Suppressor macrophage treated with lipopolysaccharide for 4 hours (primary cell): ENCODE measurements around the gene DET1.
"Not testable (repeated sequence)": the region's sequence is repeated elsewhere in the genome, so short reads cannot be mapped to it uniquely, and the experiment has no call there.

Experiments used
- DNase-seq: peaks from one replicate; pipeline ENCODE4 v3.0.0-alpha.2; 2020

DET1 gene

GRCh38 chr15:88491158-88491557 lies 55.3 kb downstream of the DET1 start:
- DNase-seq: no peak

DNA sequence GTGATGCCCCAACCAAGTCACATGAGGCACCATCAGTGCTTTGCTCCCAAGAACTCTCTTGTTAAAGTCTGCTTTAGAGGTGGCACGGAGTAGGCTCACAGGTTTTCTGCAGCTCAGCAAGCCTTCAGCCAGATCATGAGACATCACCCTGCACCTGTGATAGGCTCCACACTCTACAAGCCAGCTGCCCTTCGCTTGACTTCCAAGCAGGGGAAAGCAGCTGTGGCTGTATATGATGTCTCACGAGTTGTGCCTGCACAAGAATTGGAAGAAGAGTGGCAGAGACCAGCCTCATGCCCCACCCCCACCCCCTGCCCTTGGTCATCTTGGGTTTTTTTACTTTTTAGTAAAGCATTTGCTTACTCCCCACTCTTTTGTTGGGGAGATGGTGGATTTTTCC lies 56.4 kb downstream of the DET1 start:
- no peak for DNase-seq

- no peak for DNase-seq
Measured at GRCh38 chr15:88489321-88489720, 57.2 kb downstream of the DET1 start.

- no peak for DNase-seq
Measured at GRCh38 chr15:88487796-88488523, 58.5 kb downstream of the DET1 start.

- no peak for DNase-seq
Measured at GRCh38 chr15:88487178-88487795, 59.2 kb downstream of the DET1 start.

- no peak for DNase-seq
Measured at GRCh38 chr15:88484682-88485331, 61.7 kb downstream of the DET1 start.

- no peak for DNase-seq
Measured at GRCh38 chr15:88482263-88482662, 64.2 kb downstream of the DET1 start.

DNA sequence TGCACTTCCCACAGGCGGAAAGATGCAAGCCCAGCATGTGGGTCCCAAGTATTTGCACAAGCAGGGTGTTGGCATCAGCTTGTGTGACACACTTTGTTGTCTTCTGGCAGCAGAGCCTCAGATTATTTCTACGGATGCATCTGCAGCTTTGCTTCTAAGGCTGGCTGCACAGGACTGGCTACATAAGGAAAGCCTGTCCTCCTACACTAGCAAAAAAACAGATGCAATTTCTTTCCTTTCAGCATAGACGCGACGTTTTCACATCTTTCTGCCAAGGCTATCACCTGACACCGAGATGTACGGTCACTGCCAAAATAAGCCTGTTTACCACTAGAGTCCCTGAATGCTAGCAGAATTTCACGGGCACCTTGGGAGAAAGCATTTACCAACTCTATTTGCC lies 65.5 kb downstream of the DET1 start:
- DNase-seq: no peak

- no peak for DNase-seq
Measured at GRCh38 chr15:88479169-88479568, 67.3 kb downstream of the DET1 start.

GRCh38 chr15:88477904-88478303 lies 68.6 kb downstream of the DET1 start:
- no peak for DNase-seq

DNA sequence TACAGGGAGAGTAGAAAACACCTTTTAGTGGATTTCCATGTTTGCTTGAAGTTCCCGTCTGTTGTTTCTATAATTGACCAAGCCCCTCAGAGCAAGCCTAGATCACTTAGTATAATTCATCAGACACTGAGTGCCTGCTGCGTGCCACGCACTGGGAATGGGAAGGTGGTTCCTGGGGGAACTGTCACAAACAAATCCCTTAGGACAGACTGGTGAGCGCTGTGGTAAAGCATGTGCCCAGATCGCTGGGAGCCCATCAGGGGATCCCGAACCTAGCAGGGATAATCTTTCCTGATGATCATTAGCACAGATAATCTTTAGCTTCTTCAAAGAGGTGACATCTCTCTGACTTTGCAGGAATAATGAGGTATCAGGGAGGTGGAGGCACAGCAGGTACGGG lies 69.4 kb downstream of the DET1 start:
- DNase-seq: no peak

DNA sequence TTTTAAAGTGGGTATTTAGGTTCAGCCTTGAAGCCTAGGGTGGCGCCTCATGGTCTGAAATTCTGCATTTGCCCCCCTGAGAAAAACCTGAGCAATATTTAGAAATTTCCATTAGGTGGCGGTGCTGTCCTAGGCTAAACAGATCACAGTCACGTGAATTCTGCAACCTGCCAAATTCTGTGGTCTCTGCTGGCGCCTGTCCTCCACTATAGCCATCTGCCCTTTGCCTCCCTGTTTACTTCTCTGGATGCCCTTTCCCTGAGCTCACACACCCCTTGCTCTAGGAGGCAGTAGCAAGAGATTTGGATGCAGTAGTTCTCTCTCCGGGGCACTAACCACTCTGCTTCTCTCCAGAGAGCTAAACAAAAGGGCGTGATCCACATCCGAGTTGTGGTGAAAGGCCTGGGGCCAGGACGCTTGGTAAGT lies 69.8 kb downstream of the DET1 start:
- DNase-seq: no peak

DNA sequence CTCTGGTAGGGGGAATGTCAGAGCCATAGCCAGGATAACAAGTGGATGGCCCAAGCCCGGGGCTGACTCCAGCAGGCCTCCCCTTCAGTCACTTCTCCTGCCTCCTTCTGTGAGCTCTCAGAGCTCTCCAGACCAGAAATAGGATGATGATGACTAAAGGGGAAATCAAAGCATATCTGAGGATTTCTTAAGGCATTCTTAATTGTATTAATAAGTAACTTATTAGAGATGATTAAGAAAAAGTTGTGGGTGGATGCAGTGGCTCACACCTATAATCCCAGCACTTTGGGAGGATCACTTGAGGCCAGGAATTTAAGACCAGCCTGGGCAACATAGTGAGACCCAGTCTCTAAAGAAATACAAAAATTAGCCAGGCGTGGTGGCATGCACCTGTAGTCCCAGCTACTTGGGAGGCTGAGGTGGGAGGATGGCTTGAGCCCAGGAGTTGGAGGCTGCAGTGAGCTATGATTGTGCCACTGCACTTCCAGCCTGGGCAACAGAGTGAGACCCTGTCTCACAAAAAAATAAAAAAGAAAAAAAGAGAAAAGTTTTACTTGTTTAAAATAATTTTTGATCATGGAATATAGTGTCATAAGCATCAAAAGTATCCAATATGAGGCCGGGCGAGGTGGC lies 72.7 kb downstream of the DET1 start:
- DNase-seq: not testable (repeated sequence)

DNA sequence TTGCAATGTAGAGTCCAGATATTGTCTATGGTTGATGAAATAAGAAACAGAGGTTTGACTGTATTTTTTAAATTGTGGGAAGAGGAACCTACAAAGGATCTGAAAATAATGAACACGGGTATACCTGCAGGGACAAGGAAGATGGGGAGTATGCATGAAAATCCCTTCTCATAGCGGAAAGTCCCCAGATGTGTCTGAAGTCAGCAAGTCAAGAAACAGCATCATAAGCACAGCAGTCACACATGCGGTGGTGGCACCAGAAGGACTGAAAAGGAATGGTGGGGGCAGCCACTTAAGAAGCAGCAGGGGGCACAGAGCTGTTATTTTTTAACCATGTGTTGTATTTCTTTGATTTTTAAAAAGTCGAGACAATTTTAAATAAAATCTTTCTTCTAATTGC lies 74.3 kb downstream of the DET1 start:
- no peak for DNase-seq

DNA sequence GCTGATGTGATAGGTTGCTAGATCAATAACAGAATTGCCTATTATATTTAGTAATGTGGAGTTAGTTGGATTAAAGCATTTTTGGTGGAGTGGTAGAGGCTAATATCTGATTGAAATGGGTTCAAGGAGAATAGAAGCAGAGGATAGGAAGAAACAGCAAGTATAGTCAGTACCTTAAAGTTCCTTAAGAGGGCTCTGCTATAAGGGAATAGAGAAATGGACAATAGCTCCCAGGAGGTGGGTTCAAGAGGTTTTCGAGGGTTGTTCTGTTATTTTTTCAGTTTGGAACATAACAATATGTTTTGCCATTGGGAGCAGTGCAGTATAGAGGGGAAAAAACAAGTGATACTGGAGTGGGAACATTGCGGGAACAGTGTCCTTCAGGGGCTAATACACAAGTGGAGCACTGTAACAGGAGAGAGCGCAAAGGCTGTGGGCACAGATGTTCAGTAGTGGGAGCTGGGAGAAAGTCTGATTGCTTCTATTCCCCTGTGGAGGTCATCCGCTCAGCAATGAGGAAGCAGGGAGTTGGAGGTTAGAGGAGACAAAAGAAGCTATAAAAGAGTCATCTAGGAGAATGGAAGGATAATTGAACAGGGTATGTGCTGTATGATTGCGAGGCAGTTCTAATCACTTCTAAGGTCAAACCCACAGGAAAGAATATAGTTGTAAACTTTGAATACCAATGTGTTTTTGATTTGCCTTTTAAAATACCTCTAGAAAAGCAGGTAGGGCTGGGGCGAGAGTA lies 75.7 kb downstream of the DET1 start:
- DNase-seq: no peak

- DNase-seq: no peak
Measured at GRCh38 chr15:88469321-88469720, 77.2 kb downstream of the DET1 start.

- not testable (repeated sequence) for DNase-seq
Measured at GRCh38 chr15:88468721-88469120, 77.8 kb downstream of the DET1 start.

DNA sequence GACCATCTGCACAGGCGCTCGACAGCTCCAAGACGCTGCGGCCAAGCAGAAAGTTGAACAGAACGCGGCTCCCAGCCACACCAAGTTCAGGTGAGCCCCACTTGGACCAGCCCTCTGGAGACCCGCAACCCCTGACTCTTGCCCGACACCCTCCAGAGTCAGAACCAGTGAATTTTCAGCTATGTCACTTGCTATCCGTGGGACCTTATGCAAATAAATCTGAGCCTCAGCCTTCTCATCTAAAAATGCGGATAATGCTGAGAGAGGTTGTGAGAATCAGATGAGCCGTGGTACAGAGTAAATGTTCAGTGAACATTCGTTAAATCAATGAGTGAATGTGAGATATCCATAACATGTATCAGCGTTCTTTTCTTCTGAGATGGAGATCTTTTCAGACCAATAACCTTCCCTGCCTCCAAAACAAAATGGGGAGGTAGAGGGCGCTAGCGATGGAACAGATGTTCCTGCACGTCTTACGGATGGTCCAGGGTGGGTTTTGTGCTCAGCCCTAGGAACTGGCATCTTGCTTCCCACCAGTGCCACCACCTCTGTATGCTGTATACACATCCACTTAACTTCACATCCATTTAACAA lies 78.4 kb downstream of the DET1 start:
- DNase-seq: no peak

DNA sequence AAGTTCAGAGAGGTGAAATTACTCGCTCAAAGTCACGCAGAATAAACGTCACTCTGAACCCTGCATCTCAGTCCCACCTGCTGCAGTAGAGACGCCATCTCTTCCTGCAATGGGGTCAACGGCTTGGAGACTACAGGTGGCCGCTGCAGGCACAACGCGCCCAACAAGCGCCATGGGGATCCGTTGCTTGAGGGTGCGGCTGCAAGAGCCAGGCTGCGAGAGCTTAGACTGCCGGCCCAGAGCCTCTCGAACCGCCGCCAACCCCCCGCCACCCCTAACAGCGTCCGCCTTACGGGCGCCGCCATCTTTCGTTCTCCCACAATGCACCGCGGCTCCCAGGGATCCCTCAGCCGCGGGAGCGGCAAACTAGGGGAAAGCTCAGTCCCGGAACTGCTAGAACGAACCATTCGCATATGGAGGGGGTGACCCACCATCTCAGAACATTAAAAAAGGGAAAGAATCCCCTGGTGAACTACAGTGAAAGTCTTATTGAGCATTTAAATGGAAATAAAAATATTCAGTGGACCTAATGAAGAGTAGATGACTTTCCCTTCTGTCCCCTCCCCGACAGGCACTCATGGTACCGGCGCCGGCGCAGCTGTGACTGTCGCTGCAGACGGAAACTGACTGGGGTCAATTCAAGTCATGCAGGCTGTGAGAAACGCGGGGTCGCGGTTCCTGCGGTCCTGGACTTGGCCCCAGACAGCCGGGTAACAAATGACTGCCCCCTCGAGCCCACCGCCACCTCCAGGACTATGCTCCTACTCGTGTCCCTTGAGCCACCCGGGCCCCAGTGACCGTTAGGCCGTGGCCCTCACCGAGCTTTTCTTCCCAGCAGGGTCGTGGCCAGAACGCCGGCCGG lies 79.2 kb downstream of the DET1 start, which contains the start of the genes MRPL46 and MRPS11:
MRPL46 (minus strand) TSS at position 316 of the 862 bp plus-strand sequence; CDS start at position 305, 11 bp downstream.
MRPS11 (plus strand) TSS at position 636 of the 862 bp plus-strand sequence; CDS start at position 646, 10 bp downstream.
- peak; percentile 93 for DNase-seq

DNA sequence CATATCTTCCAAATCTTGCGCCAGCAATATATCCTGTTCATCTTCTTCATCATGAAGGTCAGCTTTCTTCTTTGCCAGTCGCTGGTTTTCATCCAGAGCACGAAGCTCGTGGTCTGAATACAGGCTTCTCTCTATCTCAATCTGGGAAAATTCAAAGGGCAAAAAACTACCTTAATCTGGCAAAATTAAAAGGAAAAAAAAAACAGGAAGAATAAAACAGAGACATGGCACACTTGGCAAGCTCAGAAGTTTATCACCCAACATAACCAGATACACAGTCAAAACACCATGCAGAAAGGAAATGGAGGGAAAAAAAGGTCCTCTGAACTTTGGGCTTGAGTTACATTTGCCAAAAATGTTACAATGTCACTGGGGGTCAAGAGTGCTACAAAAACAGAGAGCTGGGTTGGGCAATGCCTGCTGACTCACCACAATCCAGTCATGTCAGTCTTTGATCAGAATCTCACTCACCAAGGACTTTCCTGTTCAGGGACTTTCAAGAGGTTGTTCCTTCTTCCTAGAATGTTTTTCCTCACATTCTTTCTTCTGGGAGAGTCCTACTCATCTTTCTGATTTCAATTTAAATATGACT lies 80.8 kb downstream of the DET1 start:
- peak; percentile 76 for DNase-seq
